NOMO-1 (cell line): ENCODE measurements around the gene MMP25.
A peak's percentile ranks its signal among the peaks of the same experiment; 100 is the strongest.
"Not testable (repeated sequence)": the region's sequence is repeated elsewhere in the genome, so short reads cannot be mapped to it uniquely, and the experiment has no call there.

Source experiments
- DNase-seq, 2 experiments: peaks; one replicate each; lab custom pipeline; 2025; ENCODE audit not compliant: unreplicated experiment in 2 of 2; lab: John Stamatoyannopoulos, UW

MMP25 gene

GRCh38 chr16:3029491-3030221 is 16.7 kb upstream of the MMP25 start:
- DNase-seq = peak in 1 of 2 experiments; percentile 28

GRCh38 chr16:3030222-3031212 is 15.8 kb upstream of the MMP25 start:
- no peak for DNase-seq

- DNase-seq = no peak
These were observed 13.7 kb upstream of the MMP25 start for GRCh38 chr16:3032624-3033023.

GRCh38 chr16:3035289-3035971 is 10.9 kb upstream of the MMP25 start:
- DNase-seq = no peak

GRCh38 chr16:3035972-3036725 is 10.2 kb upstream of the MMP25 start:
- no peak for DNase-seq

- DNase-seq = no peak
These were observed 9.5 kb upstream of the MMP25 start, which contains the start of gene BICDL2 for GRCh38 chr16:3036726-3037315. Gene BICDL2 (minus strand): TSS chr16:3036944. CDS start chr16:3035496, 1,448 bp downstream.

- no peak for DNase-seq
These were observed 8.1 kb upstream of the MMP25 start for GRCh38 chr16:3038256-3038655.

GRCh38 chr16:3038896-3039295 is 7.5 kb upstream of the MMP25 start:
- no peak for DNase-seq

GRCh38 chr16:3042376-3042775 is 4.0 kb upstream of the MMP25 start:
- DNase-seq = peak in 1 of 2 experiments; percentile 29

- no peak for DNase-seq
These were observed 1.7 kb upstream of the MMP25 start for GRCh38 chr16:3044708-3045107.

GRCh38 chr16:3046641-3047386 is 453 bp downstream of the MMP25 start:
- DNase-seq = no peak

- no peak for DNase-seq
These were observed 993 bp downstream of the MMP25 start for GRCh38 chr16:3047387-3047720.

- DNase-seq = no peak
These were observed 3.6 kb downstream of the MMP25 start for GRCh38 chr16:3049921-3050481.

GRCh38 chr16:3050487-3050886 is 4.1 kb downstream of the MMP25 start:
- peak in 1 of 2 experiments; percentile 23 for DNase-seq

- DNase-seq = no peak
These were observed 4.6 kb downstream of the MMP25 start for GRCh38 chr16:3051009-3051408.

- DNase-seq = no peak
These were observed 5.1 kb downstream of the MMP25 start for GRCh38 chr16:3051494-3051893.

- not testable (repeated sequence) for DNase-seq
These were observed 6.4 kb downstream of the MMP25 start for GRCh38 chr16:3052571-3053329.

GRCh38 chr16:3053330-3053710 is 7.0 kb downstream of the MMP25 start:
- DNase-seq = peak in 1 of 2 experiments; percentile 15
